Measurements from ENCODE around the gene STARD6.

The STARD6 gene

GRCh38 chr18:54357660-54358494 lies at the start of gene STARD6, which contains the start of gene C18orf54:
STARD6 (minus strand) TSS chr18:54357858; CDS start chr18:54354573, 3,285 bp downstream.
C18orf54 (plus strand) TSS chr18:54357906; CDS start chr18:54360573, 2,667 bp downstream.
- peak; percentile 86 for DNase-seq (ENCODE audit: low spot score)
- POLR2A ChIA-PET (ENCODE audit: low non-redundant PET), result no interaction called here
- TF ChIP-seq CTCF (conservative IDR thresholded peaks at IDR 0.05; ENCODE audit: low read depth), result peak; percentile 56
- peak within 1 kb of the TSS; percentile 86 for H3K27ac ChIP-seq
- CTCF ChIA-PET, result interaction anchor here (0.7 kb wide), 1 partner anchor 18 kb away, joined by 3 read pairs; no protein-coding TSS in a partner anchor

- ChIA-PET POLR2A (ENCODE audit: low non-redundant PET) (no interaction called here), CTCF (no interaction called here)
- no peak overlapping the region for H3K27ac ChIP-seq
- DNase-seq (ENCODE audit: low spot score), result no peak
- no peak for TF ChIP-seq CTCF (conservative IDR thresholded peaks at IDR 0.05; ENCODE audit: low read depth)
These were observed 47.6 kb upstream of the STARD6 start for GRCh38 chr18:54405290-54405689.

DNA sequence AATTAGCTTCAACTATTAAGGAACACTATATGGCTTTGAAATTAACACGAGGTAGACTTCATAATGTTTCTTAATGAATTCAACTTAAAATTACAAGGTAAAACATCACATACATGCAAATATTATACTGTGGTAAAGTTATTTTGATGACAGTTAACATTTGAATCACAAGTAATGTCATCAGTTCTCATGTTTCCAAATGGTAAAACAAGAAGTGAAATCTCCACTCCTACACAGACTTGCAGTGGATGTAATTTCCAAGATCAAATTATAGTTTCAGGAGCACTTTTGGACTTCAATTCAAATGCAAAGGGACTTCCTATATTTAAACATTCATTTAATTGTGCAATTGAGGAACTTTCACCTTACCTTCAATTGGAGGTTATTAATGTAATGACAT lies 39.1 kb upstream of the STARD6 start:
- no peak overlapping the region for H3K27ac ChIP-seq
- ChIA-PET CTCF (no interaction called here), POLR2A (ENCODE audit: low non-redundant PET) (no interaction called here)
- no peak for DNase-seq (ENCODE audit: low spot score)
- no peak for TF ChIP-seq CTCF (conservative IDR thresholded peaks at IDR 0.05; ENCODE audit: low read depth)

DNA sequence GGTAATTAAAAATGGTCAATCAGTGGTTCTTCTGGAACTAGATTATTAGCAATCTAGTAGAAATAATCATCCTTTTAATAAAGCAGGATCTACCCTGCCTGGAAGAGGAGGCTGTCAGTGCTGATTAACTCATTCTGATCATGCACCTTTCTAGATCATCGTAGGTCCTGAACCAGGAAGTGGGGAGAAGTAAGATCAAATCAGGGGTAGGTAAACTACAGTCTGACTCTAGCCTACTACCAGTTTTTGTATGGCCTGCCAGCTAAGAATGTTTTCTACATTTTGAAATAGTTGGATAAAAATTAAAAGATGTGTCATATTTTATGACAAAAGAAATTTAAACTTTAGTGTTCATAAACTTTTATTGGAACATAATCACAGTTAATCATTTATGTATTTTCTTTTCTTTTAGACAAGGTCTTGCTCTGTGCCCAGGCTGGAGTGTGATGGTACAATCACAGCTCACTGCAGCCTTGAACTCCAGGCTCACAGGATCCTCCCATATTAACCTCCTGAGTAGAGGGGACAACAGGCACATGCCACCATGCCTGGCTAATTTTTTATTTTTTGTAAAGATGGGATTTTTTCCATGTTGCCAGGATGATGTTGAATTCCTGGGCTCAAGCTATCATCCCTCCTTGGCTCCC lies 36.1 kb upstream of the STARD6 start:
- TF ChIP-seq CTCF (conservative IDR thresholded peaks at IDR 0.05; ENCODE audit: low read depth), result no peak
- no peak for DNase-seq (ENCODE audit: low spot score)
- no peak overlapping the region for H3K27ac ChIP-seq
- ChIA-PET CTCF (no interaction called here), POLR2A (ENCODE audit: low non-redundant PET) (no interaction called here)

DNA sequence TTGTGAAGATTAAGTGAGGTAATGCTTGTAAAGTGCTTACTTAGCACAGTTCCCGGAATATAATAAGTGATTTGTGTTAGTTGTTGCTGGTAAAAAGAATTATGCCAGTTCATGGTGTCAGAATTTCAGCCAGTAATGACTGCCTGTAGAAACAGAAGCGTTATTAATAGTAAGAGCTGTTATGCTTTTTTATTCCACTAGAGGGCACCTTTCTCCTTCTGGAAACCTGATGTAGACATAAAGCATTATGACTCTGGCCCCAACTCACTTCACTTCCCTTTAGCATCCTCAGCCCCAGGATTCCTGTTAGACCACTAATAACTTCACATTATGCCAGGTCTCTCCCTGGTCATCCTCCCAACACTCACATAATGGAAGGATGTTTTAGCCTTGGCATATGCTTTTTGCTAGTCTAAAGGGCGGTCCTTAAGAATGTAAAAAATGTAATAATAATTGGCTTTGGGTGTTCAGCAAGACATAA lies 34.9 kb upstream of the STARD6 start:
- ChIA-PET CTCF (interaction anchor here (0.6 to 0.7 kb wide), 3 partner anchors 16 to 181 kb away, joined by 3 to 4 read pairs (median 3); no protein-coding TSS in a partner anchor), POLR2A (ENCODE audit: low non-redundant PET) (no interaction called here)
- peak; percentile 11 for DNase-seq (ENCODE audit: low spot score)
- H3K27ac ChIP-seq, result no peak overlapping the region
- TF ChIP-seq CTCF (conservative IDR thresholded peaks at IDR 0.05; ENCODE audit: low read depth), result peak; percentile 81

DNA sequence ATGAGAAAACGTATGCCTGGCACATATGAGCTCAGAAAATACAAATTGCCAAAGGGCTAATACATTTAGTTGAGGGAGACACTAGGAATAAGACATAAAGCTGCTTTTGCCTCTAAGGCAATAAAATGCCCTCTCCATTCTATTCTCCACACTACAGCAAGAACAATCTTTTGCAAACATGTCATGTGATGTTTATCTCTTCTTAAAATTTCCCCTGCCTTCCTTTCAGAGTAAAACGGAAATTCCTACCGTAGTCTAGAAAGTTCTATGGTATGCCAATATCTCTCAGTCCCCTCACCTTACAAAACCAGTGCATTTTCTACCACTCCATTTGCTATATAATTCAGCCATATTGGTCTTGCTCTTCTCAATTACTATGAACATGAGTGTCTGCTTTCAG lies 33.2 kb upstream of the STARD6 start:
- ChIA-PET POLR2A (ENCODE audit: low non-redundant PET) (no interaction called here), CTCF (interaction anchor here (0.6 kb wide), 1 partner anchor 416 kb away, joined by 3 read pairs; no protein-coding TSS in a partner anchor)
- no peak for DNase-seq (ENCODE audit: low spot score)
- H3K27ac ChIP-seq, result no peak overlapping the region
- TF ChIP-seq CTCF (conservative IDR thresholded peaks at IDR 0.05; ENCODE audit: low read depth), result no peak

All from RWPE1 (cell line).